ENCODE data around the gene CYP26A1.
"Not testable (repeated sequence)": the region's sequence is repeated elsewhere in the genome, so short reads cannot be mapped to it uniquely, and the experiment has no call there.

The CYP26A1 gene

GRCh38 chr10:93098816-93099215, 25.1 kb downstream of the CYP26A1 start:
- H3K36me3 ChIP-seq (ENCODE audit: control insufficient read depth in 4 of 4, insufficient read depth in 4 of 4, low read length in 3 of 4): no peaks in the 10 kb centered on the region
- DNase-seq: no peak
- H3K4me3 ChIP-seq (ENCODE audit: control insufficient read depth in 1 of 7, extremely low read depth in 1 of 7, insufficient read depth in 4 of 7, low read depth in 2 of 7, low read length in 6 of 7): no peak overlapping the region
- no peak overlapping the region for H3K27ac ChIP-seq (ENCODE audit: insufficient read depth in 1 of 2, low read depth in 1 of 2, low read length in 2 of 2, poor library complexity in 1 of 2, severe bottlenecking in 2 of 2)
- CTCF ChIA-PET: interaction anchor here (0.7 kb wide), 1 partner anchor 8 kb away, joined by 3 read pairs; no protein-coding TSS in a partner anchor
- 100% methylated on average over 1 of the region's 3 CpGs for whole genome bisulfite sequencing (ENCODE audit: insufficient coverage)
- H3K27me3 ChIP-seq (replicated peaks in 2 of 5; ENCODE audit: control insufficient read depth in 4 of 5, insufficient read depth in 5 of 5, low read length in 4 of 5): peaks cover 0 to 2% (median 0%) of the 10 kb centered on the region in 5 experiments
- peaks cover 0 to 3% (median 0%) of the 10 kb centered on the region in 5 experiments for H3K9me3 ChIP-seq (ENCODE audit: control extremely low read depth in 1 of 5, control insufficient read depth in 4 of 5, insufficient read depth in 2 of 5, low read depth in 1 of 5, low read length in 4 of 5)
- POLR2A ChIA-PET: no interaction called here
- no peaks in the 10 kb centered on the region for H3K4me1 ChIP-seq (ENCODE audit: control extremely low read depth in 1 of 4, control insufficient read depth in 4 of 4, insufficient read depth in 4 of 4, low read length in 3 of 4)

DNA sequence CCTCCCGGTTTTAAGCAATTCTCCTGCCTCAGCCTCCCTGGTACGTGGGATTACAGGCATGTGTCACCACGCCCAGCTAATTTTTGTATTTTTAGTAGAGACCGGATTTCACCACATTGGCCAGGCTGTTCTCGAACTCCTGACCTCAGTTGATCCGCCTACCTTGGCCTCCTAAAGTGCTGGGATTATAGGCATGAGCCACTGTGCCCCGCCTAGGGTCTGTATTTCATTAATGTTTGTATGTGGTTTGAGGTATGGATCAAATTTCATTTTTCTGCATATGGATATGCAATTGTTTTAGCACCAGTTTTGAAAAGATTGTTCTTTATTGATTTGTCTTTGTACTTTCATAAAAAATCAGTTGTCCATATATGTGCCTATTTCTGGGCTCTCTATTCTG, 26.0 kb downstream of the CYP26A1 start:
- CTCF ChIA-PET: no interaction called here
- no peak for DNase-seq
- no peak overlapping the region for H3K4me3 ChIP-seq (ENCODE audit: control insufficient read depth in 1 of 7, extremely low read depth in 1 of 7, insufficient read depth in 4 of 7, low read depth in 2 of 7, low read length in 6 of 7)
- 94% methylated on average over 7 of the region's 7 CpGs for WGBS (ENCODE audit: insufficient coverage)
- no peaks in the 10 kb centered on the region for H3K36me3 ChIP-seq (ENCODE audit: control insufficient read depth in 4 of 4, insufficient read depth in 4 of 4, low read length in 3 of 4)
- POLR2A ChIA-PET: no interaction called here
- H3K27me3 ChIP-seq (replicated peaks in 2 of 5; ENCODE audit: control insufficient read depth in 4 of 5, insufficient read depth in 5 of 5, low read length in 4 of 5): no peaks in the 10 kb centered on the region
- H3K9me3 ChIP-seq (ENCODE audit: control extremely low read depth in 1 of 5, control insufficient read depth in 4 of 5, insufficient read depth in 2 of 5, low read depth in 1 of 5, low read length in 4 of 5): peaks cover 0 to 3% (median 0%) of the 10 kb centered on the region in 5 experiments
- no peaks in the 10 kb centered on the region for H3K4me1 ChIP-seq (ENCODE audit: control extremely low read depth in 1 of 4, control insufficient read depth in 4 of 4, insufficient read depth in 4 of 4, low read length in 3 of 4)
- no peak overlapping the region for H3K27ac ChIP-seq (ENCODE audit: insufficient read depth in 1 of 2, low read depth in 1 of 2, low read length in 2 of 2, poor library complexity in 1 of 2, severe bottlenecking in 2 of 2)

GRCh38 chr10:93101148-93101547, 27.5 kb downstream of the CYP26A1 start:
- H3K4me3 ChIP-seq (ENCODE audit: control insufficient read depth in 1 of 7, extremely low read depth in 1 of 7, insufficient read depth in 4 of 7, low read depth in 2 of 7, low read length in 6 of 7); H3K27me3 ChIP-seq (replicated peaks in 2 of 5; ENCODE audit: control insufficient read depth in 4 of 5, insufficient read depth in 5 of 5, low read length in 4 of 5); H3K27ac ChIP-seq (ENCODE audit: insufficient read depth in 1 of 2, low read depth in 1 of 2, low read length in 2 of 2, poor library complexity in 1 of 2, severe bottlenecking in 2 of 2); POLR2A ChIA-PET; H3K4me1 ChIP-seq (ENCODE audit: control extremely low read depth in 1 of 4, control insufficient read depth in 4 of 4, insufficient read depth in 4 of 4, low read length in 3 of 4); H3K36me3 ChIP-seq (ENCODE audit: control insufficient read depth in 4 of 4, insufficient read depth in 4 of 4, low read length in 3 of 4); H3K9me3 ChIP-seq (ENCODE audit: control extremely low read depth in 1 of 5, control insufficient read depth in 4 of 5, insufficient read depth in 2 of 5, low read depth in 1 of 5, low read length in 4 of 5); DNase-seq: not testable (repeated sequence)
- WGBS (ENCODE audit: insufficient coverage): 100% methylated on average over 2 of the region's 3 CpGs
- CTCF ChIA-PET: interaction anchor here (0.7 kb wide), 1 partner anchor 1262 kb away, joined by 3 read pairs; no protein-coding TSS in a partner anchor

GRCh38 chr10:93103953-93104352, 30.3 kb downstream of the CYP26A1 start:
- ChIA-PET CTCF (no interaction called here), POLR2A (interaction anchor here (0.7 kb wide), 1 partner anchor 11 kb away, joined by 3 read pairs; no protein-coding TSS in a partner anchor)
- H3K36me3 ChIP-seq (ENCODE audit: control insufficient read depth in 4 of 4, insufficient read depth in 4 of 4, low read length in 3 of 4): no peaks in the 10 kb centered on the region
- H3K27me3 ChIP-seq (replicated peaks in 2 of 5; ENCODE audit: control insufficient read depth in 4 of 5, insufficient read depth in 5 of 5, low read length in 4 of 5): no peaks in the 10 kb centered on the region
- H3K9me3 ChIP-seq (ENCODE audit: control extremely low read depth in 1 of 5, control insufficient read depth in 4 of 5, insufficient read depth in 2 of 5, low read depth in 1 of 5, low read length in 4 of 5): peaks cover 0 to 3% (median 0%) of the 10 kb centered on the region in 5 experiments
- no peak overlapping the region for H3K27ac ChIP-seq (ENCODE audit: insufficient read depth in 1 of 2, low read depth in 1 of 2, low read length in 2 of 2, poor library complexity in 1 of 2, severe bottlenecking in 2 of 2)
- no peak overlapping the region for H3K4me3 ChIP-seq (ENCODE audit: control insufficient read depth in 1 of 7, extremely low read depth in 1 of 7, insufficient read depth in 4 of 7, low read depth in 2 of 7, low read length in 6 of 7)
- H3K4me1 ChIP-seq (ENCODE audit: control extremely low read depth in 1 of 4, control insufficient read depth in 4 of 4, insufficient read depth in 4 of 4, low read length in 3 of 4): no peaks in the 10 kb centered on the region
- DNase-seq: no peak
- WGBS (ENCODE audit: insufficient coverage): no CpG with 5 or more reads among the region's 1 CpG

- no peaks in the 10 kb centered on the region for H3K4me1 ChIP-seq (ENCODE audit: control extremely low read depth in 1 of 4, control insufficient read depth in 4 of 4, insufficient read depth in 4 of 4, low read length in 3 of 4)
- H3K27me3 ChIP-seq (replicated peaks in 2 of 5; ENCODE audit: control insufficient read depth in 4 of 5, insufficient read depth in 5 of 5, low read length in 4 of 5): no peaks in the 10 kb centered on the region
- WGBS (ENCODE audit: insufficient coverage): 100% methylated on average over 2 of the region's 2 CpGs
- H3K4me3 ChIP-seq (ENCODE audit: control insufficient read depth in 1 of 7, extremely low read depth in 1 of 7, insufficient read depth in 4 of 7, low read depth in 2 of 7, low read length in 6 of 7): no peak overlapping the region
- DNase-seq: no peak
- H3K9me3 ChIP-seq (ENCODE audit: control extremely low read depth in 1 of 5, control insufficient read depth in 4 of 5, insufficient read depth in 2 of 5, low read depth in 1 of 5, low read length in 4 of 5): peaks cover 0 to 3% (median 0%) of the 10 kb centered on the region in 5 experiments
- CTCF ChIA-PET: interaction anchor here (0.5 to 1.2 kb wide), 3 partner anchors 8 to 10 kb away, joined by 3 to 5 read pairs (median 3); no protein-coding TSS in a partner anchor
- H3K36me3 ChIP-seq (ENCODE audit: control insufficient read depth in 4 of 4, insufficient read depth in 4 of 4, low read length in 3 of 4): no peaks in the 10 kb centered on the region
- POLR2A ChIA-PET: no interaction called here
- H3K27ac ChIP-seq (ENCODE audit: insufficient read depth in 1 of 2, low read depth in 1 of 2, low read length in 2 of 2, poor library complexity in 1 of 2, severe bottlenecking in 2 of 2): no peak overlapping the region
Observed at GRCh38 chr10:93106631-93107072, 33.0 kb downstream of the CYP26A1 start.

GRCh38 chr10:93110472-93111146, 36.9 kb downstream of the CYP26A1 start:
- ChIA-PET POLR2A (no interaction called here), CTCF (interaction anchor here (1.0 to 1.4 kb wide), 2 partner anchors 180 to 247 kb away, joined by 3 read pairs; no protein-coding TSS in a partner anchor)
- 100% methylated on average over 2 of the region's 3 CpGs for WGBS (ENCODE audit: insufficient coverage)

GRCh38 chr10:93113042-93113441, 39.3 kb downstream of the CYP26A1 start:
- Histone ChIP-seq H3K4me1 (ENCODE audit: control extremely low read depth in 1 of 4, control insufficient read depth in 4 of 4, insufficient read depth in 4 of 4, low read length in 3 of 4) (peaks cover 0 to 8% (median 6%) of the 10 kb centered on the region in 4 experiments), H3K36me3 (ENCODE audit: control insufficient read depth in 4 of 4, insufficient read depth in 4 of 4, low read length in 3 of 4) (no peaks in the 10 kb centered on the region), H3K9me3 (ENCODE audit: control extremely low read depth in 1 of 5, control insufficient read depth in 4 of 5, insufficient read depth in 2 of 5, low read depth in 1 of 5, low read length in 4 of 5) (no peaks in the 10 kb centered on the region), H3K4me3 (ENCODE audit: control insufficient read depth in 1 of 7, extremely low read depth in 1 of 7, insufficient read depth in 4 of 7, low read depth in 2 of 7, low read length in 6 of 7) (no peak overlapping the region), H3K27ac (ENCODE audit: insufficient read depth in 1 of 2, low read depth in 1 of 2, low read length in 2 of 2, poor library complexity in 1 of 2, severe bottlenecking in 2 of 2) (no peak overlapping the region), H3K27me3 (replicated peaks in 2 of 5; ENCODE audit: control insufficient read depth in 4 of 5, insufficient read depth in 5 of 5, low read length in 4 of 5) (peaks cover 0 to 8% (median 0%) of the 10 kb centered on the region in 5 experiments)
- DNase-seq: no peak
- CTCF ChIA-PET: interaction anchor here (2.5 kb wide), 1 partner anchor 172 kb away, joined by 7 read pairs; no protein-coding TSS in a partner anchor
- POLR2A ChIA-PET: no interaction called here
- WGBS (ENCODE audit: insufficient coverage): 89% methylated on average over 1 of the region's 2 CpGs

More at GRCh38 chr10:93110472-93111146, 36.9 kb downstream of the CYP26A1 start:
- H3K27me3 ChIP-seq (replicated peaks in 2 of 5; ENCODE audit: control insufficient read depth in 4 of 5, insufficient read depth in 5 of 5, low read length in 4 of 5): peaks cover 0 to 8% (median 0%) of the 10 kb centered on the region in 5 experiments
- peaks cover 0 to 5% (median 4%) of the 10 kb centered on the region in 4 experiments for H3K4me1 ChIP-seq (ENCODE audit: control extremely low read depth in 1 of 4, control insufficient read depth in 4 of 4, insufficient read depth in 4 of 4, low read length in 3 of 4)
- DNase-seq: no peak
- no peak overlapping the region for H3K27ac ChIP-seq (ENCODE audit: insufficient read depth in 1 of 2, low read depth in 1 of 2, low read length in 2 of 2, poor library complexity in 1 of 2, severe bottlenecking in 2 of 2)
- no peaks in the 10 kb centered on the region for H3K9me3 ChIP-seq (ENCODE audit: control extremely low read depth in 1 of 5, control insufficient read depth in 4 of 5, insufficient read depth in 2 of 5, low read depth in 1 of 5, low read length in 4 of 5)
- H3K36me3 ChIP-seq (ENCODE audit: control insufficient read depth in 4 of 4, insufficient read depth in 4 of 4, low read length in 3 of 4): no peaks in the 10 kb centered on the region
- no peak overlapping the region for H3K4me3 ChIP-seq (ENCODE audit: control insufficient read depth in 1 of 7, extremely low read depth in 1 of 7, insufficient read depth in 4 of 7, low read depth in 2 of 7, low read length in 6 of 7)
